Adrenal gland (tissue), 12 donors: ENCODE results near the gene NUP210L. TPM values are rescaled to one million over a fixed set of nuclear protein-coding genes. Genes with fewer than 3 reads are reported as not detected.

Source experiments
- DNase-seq, 7 donors: peaks; one replicate each; pipeline ENCODE4 v3.0.0-alpha.2; 2019 to 2020
- H3K27ac ChIP-seq, 5 donors: fragments of 200-600 bp; sonication (generic) in 4 of 5; 1 replicate in 3 of 5; 2 replicates in 2 of 5; pipeline versions ENCODE4 v1.5.1 to v1.8.0; 2016 to 2020; ENCODE audit warnings: mild to moderate bottlenecking in 1 of 5
- H3K27me3 ChIP-seq: fragments of 200-600 bp; 2 replicates; pipeline ENCODE4 v1.8.0; 2021
- H3K36me3 ChIP-seq, 2 donors: fragments of 200-600 bp; replicated peaks in 1 of 2; 1 replicate in 1 of 2; 2 replicates in 1 of 2; pipeline versions ENCODE4 v1.5.1 to v1.8.0; 2018 to 2022
- H3K4me1 ChIP-seq, 2 donors: fragments of 200-600 bp; replicated peaks in 1 of 2; 1 replicate in 1 of 2; 2 replicates in 1 of 2; pipeline versions ENCODE4 v1.5.1 to v1.8.0; 2018 to 2021
- H3K4me3 ChIP-seq, 4 donors: fragments of 200-600 bp; sonication (generic) in 3 of 4; one replicate each; pipeline ENCODE4 v1.5.1; 2016 to 2018
- H3K9me3 ChIP-seq, 3 donors: fragments of 200-600 bp; sonication (generic) in 1 of 3; replicated peaks in 1 of 3; 1 replicate in 2 of 3; 2 replicates in 1 of 3; pipeline versions ENCODE4 v1.5.1 to v1.8.0; 2016 to 2021
- CTCF ChIP-seq, 6 experiments: fragments of 450-650 bp in 4 of 6; fragments of 200-600 bp in 2 of 6; sonication (generic) in 1 of 6; IDR thresholded peaks; 1 replicate in 5 of 6; 2 replicates in 1 of 6; pipeline versions ENCODE4 v1.5.1 to v1.8.0; 2016 to 2021; ENCODE audit warnings: antibody characterized with exemption in 6 of 6, mild to moderate bottlenecking in 2 of 6, moderate library complexity in 1 of 6
- POLR2A ChIP-seq, 2 donors: fragments of 450-650 bp; IDR thresholded peaks; one replicate each; pipeline ENCODE4 v1.6.1; 2017; ENCODE audit warnings: antibody characterized with exemption in 2 of 2, mild to moderate bottlenecking in 2 of 2, moderate library complexity in 1 of 2
- WGBS, 4 donors: extraction: QIAGEN DNeasy Blood & Tissue Kit in 2 of 4; methylation state at CpG; one replicate each; pipeline versions ENCODE4 v1.1.5 to v1.1.7; 2013 to 2017; 5-methylcytosine and 5-hydroxymethylcytosine counted together
- intact Hi-C, 2 donors: fragments of 100-400 bp; cut with DNase I; formaldehyde crosslinking; loops; one replicate each; pipeline versions ENCODE4 v1.14.1 to v1.15.0; 2022 to 2023
- polyA plus RNA-seq, 3 donors: library from polyadenylated mRNA; stranded (reverse); fragments of 200-250 nt in 2 of 3; fragments of 350-450 nt in 1 of 3; fragmentation: Illumina TruSeq in 1 of 3; extraction: RNeasy Lipid Tissue Mini Kit (QIAGEN cat#74804) in 1 of 3; gene quantifications; one replicate each; pipeline ENCODE4 v1.2.3, GENCODE V29; 2013 to 2014
- total RNA-seq, 9 donors: library from RNA; depleted of rRNA in 4 of 9; stranded (reverse); fragments of >200 nt in 4 of 9; fragments of 120-200 nt in 1 of 9; fragmentation: NEBNext Ultra II Directional in 1 of 9; extraction: Animal tissue kit (Norgen Biotek cat#: 25700) in 1 of 9; gene quantifications; one replicate each; pipeline versions ENCODE4 v1.1.0 to v1.2.4, GENCODE V29; 2013 to 2023
- donor health status: healthy with polysubstance abuse.
- donor health status: Bipolar disorder and iron deficiency.
- donor health status: DM: yes; HTN: yes; CAD: no.
- donor health status: DM: no; HTN: no; CAD: no.
- donor health status: DM: no; HTN: no; CAD: no.
- donor health status: DM: yes; HTN: yes; CAD: no.

Gene NUP210L
- total and polyA plus RNA-seq, 12 donors = 0.03 to 0.07 (median 0.06) TPM; not detected in 7

GRCh38 chr1:153995202-153995601, 159.7 kb downstream of the NUP210L start:
- 82 to 88% (median 85%) methylated on average over 3 of the region's 3 CpGs for whole genome bisulfite sequencing, 4 donors
- H3K27me3 ChIP-seq = no peaks in the 10 kb centered on the region
- intact Hi-C loops = no loop called here
- H3K36me3 ChIP-seq = peaks cover 0 to 40% of the 10 kb centered on the region in 2 donors
- no peak for DNase-seq
- H3K4me3 ChIP-seq = no peak overlapping the region
- no peaks in the 10 kb centered on the region for H3K9me3 ChIP-seq
- no peak for TF ChIP-seq CTCF (IDR thresholded peaks at IDR 0.05)
- no peak for TF ChIP-seq POLR2A (IDR thresholded peaks at IDR 0.05)
- no peak overlapping the region for H3K27ac ChIP-seq
- peaks cover 10 to 28% of the 10 kb centered on the region in 2 donors for H3K4me1 ChIP-seq

GRCh38 chr1:153991806-153992205, 163.1 kb downstream of the NUP210L start:
- no peaks in the 10 kb centered on the region for H3K9me3 ChIP-seq
- intact Hi-C loops = no loop called here
- H3K4me3 ChIP-seq = peak overlapping the region in 2 of 4 donors; percentile 69 to 70
- peaks cover 0 to 40% of the 10 kb centered on the region in 2 donors for H3K36me3 ChIP-seq
- WGBS, 4 donors = 79 to 92% (median 89%) methylated on average over 2 of the region's 2 CpGs
- H3K27ac ChIP-seq = peak overlapping the region in 3 of 5 donors; percentile 88 to 98 (median 96)
- H3K4me1 ChIP-seq = peaks cover 10 to 33% of the 10 kb centered on the region in 2 donors
- no peak for TF ChIP-seq CTCF (IDR thresholded peaks at IDR 0.05)
- TF ChIP-seq POLR2A (IDR thresholded peaks at IDR 0.05) = no peak
- no peaks in the 10 kb centered on the region for H3K27me3 ChIP-seq
- DNase-seq = no peak

- Histone ChIP-seq H3K9me3 (no peaks in the 10 kb centered on the region), H3K27ac (peak overlapping the region in 4 of 5 donors; percentile 84 to 98 (median 92)), H3K4me3 (peak overlapping the region; percentile 25 to 87 (median 70)), H3K27me3 (no peaks in the 10 kb centered on the region), H3K4me1 (peaks cover 10 to 39% of the 10 kb centered on the region in 2 donors), H3K36me3 (peaks cover 0 to 40% of the 10 kb centered on the region in 2 donors)
- intact Hi-C loops = no loop called here
- TF ChIP-seq CTCF (IDR thresholded peaks at IDR 0.05) (no peak), POLR2A (IDR thresholded peaks at IDR 0.05) (no peak)
- WGBS, 4 donors = 5 to 8% (median 6%) methylated on average over 9 of the region's 9 CpGs
- no peak for DNase-seq
Measured at GRCh38 chr1:153991151-153991630, 163.7 kb downstream of the NUP210L start.

GRCh38 chr1:153990468-153991150, 164.3 kb downstream of the NUP210L start, which contains the start of gene RPS27:
Gene RPS27, plus strand, starts transcription at chr1:153990762. Its CDS starts 35 bp downstream, at chr1:153990797.
- Histone ChIP-seq H3K36me3 (peaks cover 0 to 40% of the 10 kb centered on the region in 2 donors), H3K27ac (peak within 1 kb of the TSS in 4 of 5 donors; percentile 84 to 98 (median 92)), H3K4me3 (peak within 1 kb of the TSS; percentile 25 to 87 (median 70)), H3K9me3 (no peaks in the 10 kb centered on the region), H3K27me3 (no peaks in the 10 kb centered on the region), H3K4me1 (peaks cover 11 to 39% of the 10 kb centered on the region in 2 donors)
- intact Hi-C loops = no loop called here
- TF ChIP-seq POLR2A (IDR thresholded peaks at IDR 0.05) (peak; percentile 95 to 97), CTCF (IDR thresholded peaks at IDR 0.05) (peak in 1 of 6 experiments; percentile 20)
- 0 to 1% (median 0%) methylated on average over 32 to 36 of the region's 36 CpGs for WGBS, 4 donors
- DNase-seq = peak; percentile 92 to 98 (median 95)
